ENCODE data around the gene INTS11.

DNA sequence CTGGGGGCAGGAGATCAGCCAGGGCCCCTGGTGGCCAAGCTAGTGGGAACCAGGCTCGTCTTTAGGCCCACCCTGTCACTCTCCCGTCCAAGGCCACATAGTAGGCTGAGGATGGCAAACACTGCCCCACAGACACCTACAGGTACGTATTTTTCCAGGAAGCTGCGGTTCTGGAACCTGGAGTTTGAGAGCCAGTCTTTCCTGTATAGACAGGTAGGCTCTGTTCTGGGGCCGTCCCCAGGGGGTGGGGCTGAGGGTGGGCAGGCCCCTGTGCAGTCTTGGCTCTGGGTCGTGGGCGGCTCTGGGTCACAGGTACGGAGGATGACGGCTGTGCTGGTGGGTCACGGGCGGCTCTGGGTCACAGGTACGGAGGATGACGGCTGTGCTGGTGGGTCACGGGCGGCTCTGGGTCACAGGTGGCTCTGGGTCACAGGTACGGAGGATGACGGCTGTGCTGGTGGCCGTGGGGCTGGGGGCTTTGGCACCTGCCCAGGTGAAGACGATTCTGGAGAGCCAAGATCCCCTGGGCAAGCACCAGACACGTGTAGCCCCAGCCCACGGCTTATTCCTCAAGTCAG, 13.9 kb downstream of the INTS11 start:
- TF ChIP-seq, protein P1, sequence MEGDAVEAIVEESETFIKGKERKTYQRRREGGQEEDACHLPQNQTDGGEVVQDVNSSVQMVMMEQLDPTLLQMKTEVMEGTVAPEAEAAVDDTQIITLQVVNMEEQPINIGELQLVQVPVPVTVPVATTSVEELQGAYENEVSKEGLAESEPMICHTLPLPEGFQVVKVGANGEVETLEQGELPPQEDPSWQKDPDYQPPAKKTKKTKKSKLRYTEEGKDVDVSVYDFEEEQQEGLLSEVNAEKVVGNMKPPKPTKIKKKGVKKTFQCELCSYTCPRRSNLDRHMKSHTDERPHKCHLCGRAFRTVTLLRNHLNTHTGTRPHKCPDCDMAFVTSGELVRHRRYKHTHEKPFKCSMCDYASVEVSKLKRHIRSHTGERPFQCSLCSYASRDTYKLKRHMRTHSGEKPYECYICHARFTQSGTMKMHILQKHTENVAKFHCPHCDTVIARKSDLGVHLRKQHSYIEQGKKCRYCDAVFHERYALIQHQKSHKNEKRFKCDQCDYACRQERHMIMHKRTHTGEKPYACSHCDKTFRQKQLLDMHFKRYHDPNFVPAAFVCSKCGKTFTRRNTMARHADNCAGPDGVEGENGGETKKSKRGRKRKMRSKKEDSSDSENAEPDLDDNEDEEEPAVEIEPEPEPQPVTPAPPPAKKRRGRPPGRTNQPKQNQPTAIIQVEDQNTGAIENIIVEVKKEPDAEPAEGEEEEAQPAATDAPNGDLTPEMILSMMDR (IDR thresholded peaks at IDR 0.05), result no peak
- TF ChIP-seq EZH2 (IDR thresholded peaks at IDR 0.05; ENCODE audit: borderline replicate concordance, insufficient read depth, low read depth, low read length, poor library complexity, severe bottlenecking), result no peak
